SIG-M5 (cell line): ENCODE results near the gene ATG16L1.

ENCODE experiments used
- DNase-seq: peaks from one replicate; lab custom pipeline; 2025; lab: John Stamatoyannopoulos, UW

Gene ATG16L1

DNA sequence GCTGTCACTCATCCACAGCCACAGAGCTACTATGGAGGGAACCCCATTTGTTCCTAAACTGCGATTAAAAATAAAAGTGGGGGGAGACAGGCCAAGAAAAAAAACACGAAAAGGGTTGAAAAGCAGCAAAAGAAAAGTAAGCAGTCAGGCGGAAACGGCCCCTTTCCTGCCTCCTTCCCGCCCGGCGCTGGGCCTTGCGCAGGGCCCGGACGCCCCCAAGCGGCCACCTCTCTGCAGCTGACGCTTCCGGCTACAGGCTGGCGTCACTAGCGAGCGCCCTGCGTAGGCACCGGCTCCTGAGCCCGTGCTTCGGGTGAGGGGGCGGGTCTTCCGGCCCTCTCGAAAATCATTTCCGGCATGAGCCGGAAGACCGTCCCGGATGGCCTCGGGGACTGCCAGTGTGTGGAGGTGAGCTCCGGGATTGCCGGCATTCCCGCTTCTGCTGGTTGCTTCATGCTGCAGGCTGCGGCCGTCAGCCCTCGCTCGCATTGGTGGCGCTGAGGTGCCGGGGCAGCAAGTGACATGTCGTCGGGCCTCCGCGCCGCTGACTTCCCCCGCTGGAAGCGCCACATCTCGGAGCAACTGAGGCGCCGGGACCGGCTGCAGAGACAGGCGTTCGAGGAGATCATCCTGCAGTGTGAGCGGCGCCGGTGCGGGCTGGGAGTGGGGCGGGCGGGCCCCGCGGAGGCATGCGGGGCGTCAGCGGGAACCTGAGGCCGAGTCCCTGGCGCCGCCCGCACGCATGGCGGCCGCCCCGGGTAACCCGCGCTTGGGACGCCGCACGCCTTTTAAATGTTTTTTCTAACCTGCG is at the start of gene ATG16L1:
TSS of gene ATG16L1 (plus strand) at position 368 of the 811 bp plus-strand sequence. CDS start at position 523, 155 bp downstream.
- peak; percentile 87 for DNase-seq

DNA sequence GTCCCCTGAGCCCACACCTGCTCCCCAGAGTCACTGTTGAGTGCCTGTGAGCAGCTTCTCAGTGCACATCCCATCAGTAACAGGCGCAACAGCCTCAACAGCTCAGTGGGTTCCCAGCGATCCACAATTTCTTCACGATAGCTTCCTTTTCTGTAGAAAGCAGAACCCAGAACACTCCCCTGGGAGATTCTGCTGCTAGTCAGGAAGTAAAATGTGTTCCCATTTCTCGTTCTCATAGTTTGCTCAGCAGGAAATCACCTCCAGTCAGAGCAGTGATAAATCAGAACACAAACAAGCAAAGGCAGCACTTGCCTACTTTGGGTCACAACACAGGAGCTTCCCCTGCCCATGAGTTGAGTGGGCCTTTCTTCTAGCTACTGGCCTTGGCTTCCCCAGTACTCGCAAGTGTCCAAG is 48.9 kb upstream of the ATG16L1 start:
- no peak for DNase-seq

DNA sequence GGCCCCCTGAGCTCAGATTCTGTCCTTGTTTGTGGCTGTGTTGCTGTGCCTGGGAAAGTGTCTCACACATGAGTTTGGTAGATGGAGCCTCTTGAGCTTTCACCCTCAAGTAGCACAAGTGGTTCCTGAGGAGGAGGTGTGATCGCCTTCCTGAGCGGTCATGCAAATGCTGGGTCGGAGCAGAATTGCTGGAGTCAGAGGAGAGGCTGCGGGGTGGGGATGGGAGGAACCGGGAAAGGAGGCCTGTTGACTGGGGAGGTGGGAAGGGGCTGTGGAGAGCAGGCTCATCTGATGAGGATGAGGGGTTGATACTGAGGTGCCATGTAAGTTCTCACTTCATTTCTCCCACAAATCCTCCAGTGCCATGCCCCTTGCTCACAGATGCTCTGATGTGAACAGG is 48.4 kb upstream of the ATG16L1 start:
- DNase-seq = no peak

DNA sequence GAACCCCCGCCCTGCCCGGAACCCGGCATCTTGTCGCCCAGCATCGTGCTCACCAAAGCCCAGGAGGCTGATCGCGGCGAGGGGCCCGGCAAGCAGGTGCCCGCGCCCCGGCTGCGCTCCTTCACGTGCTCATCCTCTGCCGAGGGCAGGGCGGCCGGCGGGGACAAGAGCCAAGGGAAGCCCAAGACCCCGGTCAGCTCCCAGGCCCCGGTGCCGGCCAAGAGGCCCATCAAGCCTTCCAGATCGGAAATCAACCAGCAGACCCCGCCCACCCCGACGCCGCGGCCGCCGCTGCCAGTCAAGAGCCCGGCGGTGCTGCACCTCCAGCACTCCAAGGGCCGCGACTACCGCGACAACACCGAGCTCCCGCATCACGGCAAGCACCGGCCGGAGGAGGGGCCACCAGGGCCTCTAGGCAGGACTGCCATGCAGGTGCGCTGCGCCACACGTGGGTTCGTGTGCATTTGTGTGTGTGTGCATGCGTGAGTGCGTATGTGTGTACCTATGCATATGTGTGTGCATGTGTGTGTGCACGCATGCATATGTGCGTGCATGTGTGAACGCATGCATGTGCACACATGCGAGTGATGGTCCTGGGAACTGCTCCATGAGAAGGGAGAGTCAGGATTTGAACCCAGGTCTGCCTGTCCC is 47.1 kb upstream of the ATG16L1 start:
- no peak for DNase-seq

DNA sequence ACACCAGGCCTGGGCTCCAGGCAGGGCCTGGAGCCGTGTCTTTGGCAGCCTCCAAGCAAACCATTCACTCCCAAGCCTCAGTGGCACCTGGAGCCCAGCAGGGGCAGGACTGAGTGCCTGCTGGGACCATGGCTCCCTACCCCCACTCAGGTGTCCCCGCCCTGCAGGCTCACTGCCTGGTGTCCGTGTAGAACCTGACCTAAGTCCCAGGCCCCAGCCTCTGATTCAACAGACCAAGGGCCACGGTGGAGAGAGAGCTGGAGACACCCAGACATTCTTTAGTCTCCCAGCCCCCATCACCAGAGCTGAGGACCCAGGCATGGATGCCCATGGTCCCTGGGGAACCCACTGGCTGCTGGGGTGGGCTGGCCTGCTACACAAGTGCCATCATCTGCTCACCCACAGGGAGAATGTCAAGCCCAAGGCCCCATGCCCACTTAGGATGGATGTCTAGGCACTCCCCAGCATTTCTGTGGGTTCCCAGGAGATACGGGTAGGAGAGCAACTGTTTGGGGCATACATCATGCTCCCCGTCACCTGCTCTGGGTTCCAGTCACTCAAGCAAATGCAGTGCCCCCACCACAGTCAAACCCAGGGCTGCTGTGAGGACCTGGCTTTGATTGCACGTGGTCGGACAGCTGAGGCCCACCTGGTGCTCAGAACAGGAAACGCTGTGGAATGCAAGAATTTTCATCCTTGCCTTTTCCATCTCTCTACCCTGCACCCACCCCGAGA is 42.9 kb upstream of the ATG16L1 start:
- DNase-seq = no peak

DNA sequence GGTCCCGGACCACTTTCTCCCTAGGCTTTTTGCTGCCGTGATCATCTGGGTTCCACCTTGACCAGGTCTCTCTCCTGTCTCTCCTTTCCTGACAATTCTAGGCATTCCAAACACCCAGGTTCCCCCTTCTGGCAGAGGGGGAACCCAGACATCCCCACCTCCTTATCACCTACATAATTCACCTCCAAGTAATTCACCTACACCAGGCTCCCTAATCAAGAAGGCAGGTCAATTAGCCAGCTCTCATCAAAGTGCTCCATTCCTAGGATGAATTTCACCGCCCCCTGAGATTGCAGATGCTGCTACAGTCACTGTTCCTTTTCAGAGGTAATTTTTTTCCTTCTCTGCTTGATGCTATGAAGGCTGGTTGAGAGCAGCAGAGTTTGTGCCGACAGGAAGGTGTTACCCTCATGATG is 42.3 kb upstream of the ATG16L1 start:
- no peak for DNase-seq

DNA sequence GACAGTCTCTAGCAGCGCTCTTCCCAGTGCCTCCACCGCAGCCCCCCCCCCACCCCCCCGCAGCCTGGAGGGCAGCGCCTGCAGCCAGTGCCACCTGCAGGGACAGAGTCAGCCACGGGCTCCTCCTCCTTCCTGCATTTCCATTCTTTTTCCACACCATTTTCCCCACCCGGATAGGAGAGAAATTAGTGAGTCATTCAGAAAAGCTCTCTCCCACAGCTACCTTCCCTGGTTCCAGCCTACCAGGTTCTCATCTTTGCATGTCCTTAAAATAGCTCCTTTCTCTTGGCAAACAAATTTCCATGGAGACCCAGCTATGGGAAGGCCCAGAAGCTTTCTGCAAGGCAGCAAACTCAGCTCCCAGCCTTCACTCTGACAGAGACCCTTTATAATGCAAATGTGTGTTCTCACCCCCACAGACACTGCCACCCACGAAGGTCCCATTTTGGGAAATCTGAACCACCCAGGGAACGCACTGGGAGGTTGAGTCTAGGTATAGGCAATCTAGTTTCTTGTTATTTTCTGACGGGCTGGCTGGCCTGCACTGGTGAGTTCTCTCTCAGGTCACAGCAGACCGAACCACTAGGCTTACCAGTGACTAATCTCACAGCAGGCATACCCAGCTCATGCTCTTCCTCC is 41.8 kb upstream of the ATG16L1 start:
- DNase-seq = no peak

DNA sequence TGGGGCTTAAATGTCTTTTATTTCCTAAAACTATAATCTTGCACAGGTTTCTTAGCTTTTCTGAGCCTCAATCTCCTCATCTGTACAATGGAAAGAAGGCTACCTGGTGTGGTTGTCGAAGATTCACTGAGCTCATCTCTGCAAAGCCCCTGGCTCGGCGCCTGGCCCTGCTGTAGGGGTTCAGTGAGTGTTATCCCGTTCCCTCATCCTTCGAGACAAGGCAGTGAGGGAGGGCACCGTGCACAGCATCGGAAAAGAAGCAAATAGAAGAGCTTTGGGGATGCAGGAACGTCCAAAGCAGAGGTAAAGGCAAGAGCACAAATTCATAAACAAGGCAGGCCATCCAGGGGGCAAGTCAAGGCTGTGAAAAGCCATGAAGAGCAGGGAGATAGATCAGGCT is 41.2 kb upstream of the ATG16L1 start:
- no peak for DNase-seq

DNA sequence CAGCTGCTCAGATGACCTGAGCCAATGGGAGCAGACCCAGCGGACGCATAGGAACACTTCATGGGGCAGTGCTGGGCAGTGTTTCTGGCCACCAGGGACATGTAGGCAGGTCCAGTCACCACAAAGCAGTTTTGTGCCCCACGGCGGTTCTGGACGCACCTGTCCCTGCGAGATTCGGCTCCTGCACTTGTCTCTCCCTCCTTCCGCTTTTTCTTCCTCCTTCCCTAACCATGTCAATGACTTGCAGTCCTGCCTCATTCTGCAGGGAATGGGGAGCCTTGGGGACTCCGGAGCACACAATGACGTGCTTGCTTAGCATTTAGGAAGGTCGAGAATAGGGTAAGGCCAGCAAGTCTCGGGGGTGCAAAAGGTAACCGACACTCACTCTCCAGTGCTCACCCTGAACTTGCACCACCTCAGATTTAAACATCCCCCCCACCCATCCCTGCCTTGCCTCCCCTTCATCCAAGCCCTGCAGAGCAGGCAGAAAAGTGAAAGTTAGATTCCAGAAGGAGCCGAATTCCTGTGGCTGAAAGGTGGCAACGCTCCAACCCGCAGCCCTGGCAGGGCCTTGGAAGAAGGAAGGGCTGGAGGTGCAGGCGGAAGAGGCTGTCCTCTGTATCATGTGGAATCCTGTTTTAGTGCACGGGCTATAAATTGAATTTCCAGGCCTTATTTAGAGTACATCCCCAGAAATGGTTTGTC is 40.5 kb upstream of the ATG16L1 start:
- no peak for DNase-seq

DNA sequence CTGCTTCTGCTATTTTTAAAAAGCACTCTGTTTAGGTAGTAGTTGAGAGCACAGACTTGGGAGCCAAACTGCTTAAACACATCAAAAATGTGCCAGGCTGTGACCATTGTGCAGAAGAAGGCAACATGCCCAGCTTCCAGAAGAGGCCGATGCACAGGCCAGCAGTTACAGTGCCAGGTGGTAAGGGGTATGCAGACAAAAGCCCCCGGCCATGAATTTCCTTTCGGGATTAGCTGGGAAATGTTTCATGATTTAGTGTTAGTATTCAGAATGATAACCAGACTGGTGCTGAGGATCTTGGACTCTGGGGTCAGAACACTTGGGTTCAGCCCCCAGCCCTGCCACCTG is 40.0 kb upstream of the ATG16L1 start:
- no peak for DNase-seq

DNA sequence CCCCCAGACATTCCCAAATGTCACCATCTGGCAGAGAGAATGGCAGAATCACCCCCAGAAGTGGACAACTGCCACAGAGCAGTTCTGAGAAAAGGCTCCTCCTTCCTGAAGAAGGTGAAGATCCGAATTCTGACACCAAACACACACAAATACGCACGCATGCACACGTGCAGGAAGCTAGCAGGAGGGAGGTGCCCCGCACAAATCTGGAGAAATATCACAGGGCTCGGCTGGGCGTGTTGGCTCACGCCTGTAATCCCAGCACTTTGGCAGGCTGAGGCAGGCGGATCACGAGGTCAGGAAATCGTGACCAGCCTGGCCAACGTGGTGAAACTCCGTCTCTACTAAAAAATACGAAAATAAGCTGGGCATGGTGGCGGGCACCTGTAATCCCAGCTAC is 38.5 kb upstream of the ATG16L1 start:
- no peak for DNase-seq

DNA sequence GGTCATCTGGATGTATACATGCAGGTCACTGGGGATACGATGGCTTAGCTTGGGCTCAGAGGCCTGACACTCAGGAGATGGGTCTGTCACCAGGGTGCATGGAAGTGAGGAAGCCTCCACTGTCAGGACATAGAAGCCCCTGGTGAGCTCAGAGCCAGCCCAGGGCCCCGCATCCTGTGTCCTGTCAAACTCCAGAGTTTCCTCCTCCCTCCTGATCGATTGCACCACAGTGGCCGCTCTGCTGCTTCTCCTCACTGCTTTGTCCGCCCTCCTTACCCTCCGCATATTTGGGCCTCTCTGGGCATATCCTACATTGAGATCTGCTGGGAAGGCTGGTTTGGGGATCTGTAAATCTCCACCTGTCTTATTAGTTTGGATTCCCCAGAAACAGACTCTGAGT is 37.5 kb upstream of the ATG16L1 start:
- DNase-seq = no peak

DNA sequence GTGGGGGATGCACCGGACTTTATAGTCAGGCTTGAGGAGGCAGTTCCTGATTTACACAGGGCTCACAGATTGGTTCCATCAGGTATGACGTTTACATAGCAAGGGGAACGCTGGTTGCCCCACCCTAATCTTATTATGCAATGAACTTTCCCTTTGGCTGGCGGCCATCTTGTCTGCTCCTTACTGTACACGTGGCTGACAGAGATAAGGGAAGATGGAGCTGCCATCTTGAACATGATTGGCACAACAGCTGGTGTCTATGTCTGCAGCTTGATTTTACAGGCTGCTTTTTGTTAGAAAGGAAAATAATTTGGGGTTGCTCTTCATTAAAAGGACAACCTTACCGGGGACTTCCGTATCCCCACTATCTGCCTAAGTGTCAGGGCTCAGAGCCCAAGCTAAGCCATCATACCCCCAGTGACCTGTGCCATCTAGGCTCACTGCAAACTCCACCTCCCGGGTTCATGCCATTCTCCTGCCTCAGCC is 33.5 kb upstream of the ATG16L1 start:
- no peak for DNase-seq

DNA sequence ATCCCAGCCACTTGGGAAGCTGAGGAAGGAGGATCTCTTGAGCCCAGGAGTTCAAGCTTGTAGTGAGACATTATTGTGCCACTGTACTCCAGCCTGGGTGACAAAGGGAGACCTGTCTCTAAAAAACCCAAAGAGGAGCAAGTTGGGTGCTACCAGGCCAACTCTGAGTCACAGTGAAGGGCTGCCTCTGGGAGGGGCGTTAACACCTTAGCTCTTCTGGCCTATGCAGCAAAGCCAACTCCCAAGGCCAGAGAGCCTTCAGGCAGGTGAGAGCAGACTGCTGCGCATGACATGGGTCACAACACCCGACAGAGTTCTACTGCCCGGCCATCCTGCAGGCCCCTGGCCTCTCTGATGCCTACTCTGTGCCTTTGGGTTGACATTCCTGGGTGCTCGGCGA is 32.6 kb upstream of the ATG16L1 start:
- DNase-seq = no peak

DNA sequence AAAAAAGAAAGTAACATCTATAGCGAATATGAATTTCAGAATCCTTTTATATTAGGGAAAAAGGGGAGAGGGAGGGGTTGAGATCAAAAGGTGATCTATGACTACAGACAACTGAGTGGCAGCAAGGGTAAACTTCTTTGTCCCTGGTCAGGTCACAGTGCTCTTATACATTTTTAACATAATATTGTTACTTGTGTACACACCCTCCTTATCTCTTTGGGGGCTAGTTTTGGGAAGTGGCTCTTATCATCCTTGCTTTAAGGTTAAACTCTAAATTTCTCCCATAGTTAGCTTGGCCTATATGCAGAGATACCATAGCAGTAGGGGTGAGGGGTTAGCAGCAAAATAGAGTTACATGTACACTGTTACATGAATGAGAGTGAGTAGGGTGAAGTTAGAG is 31.6 kb upstream of the ATG16L1 start:
- no peak for DNase-seq

DNA sequence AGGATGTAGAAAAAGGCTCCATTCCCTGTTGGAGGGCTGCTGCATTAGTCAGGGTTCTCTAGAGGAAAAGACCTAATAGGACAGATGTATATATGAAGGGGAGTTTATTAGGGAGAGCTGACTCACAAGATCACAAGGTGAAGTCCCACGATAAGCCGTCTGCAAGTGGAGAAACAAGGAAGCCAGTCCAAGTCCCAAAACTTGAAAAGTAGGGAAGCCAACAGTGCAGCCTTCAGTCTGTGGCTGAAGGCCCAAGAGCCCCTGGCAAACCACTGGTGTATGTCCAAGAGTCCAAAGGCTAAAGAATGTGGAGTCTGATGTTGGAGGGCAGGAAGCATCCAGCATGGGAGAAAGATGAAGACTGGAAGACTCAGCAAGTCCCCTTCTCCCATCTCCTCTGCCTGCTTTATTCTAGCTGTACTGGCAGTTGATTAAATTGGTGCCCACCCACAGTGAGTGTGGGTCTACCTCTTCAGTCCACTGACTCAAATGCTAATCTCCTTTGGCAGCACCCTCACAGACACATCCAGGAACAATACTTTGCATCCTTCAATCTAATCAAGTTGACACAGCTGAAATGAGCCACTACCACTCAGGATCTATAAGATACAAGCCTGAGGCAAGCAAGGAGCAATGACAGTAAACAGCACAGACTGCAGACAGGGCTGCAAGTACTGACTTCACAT is 30.0 kb upstream of the ATG16L1 start:
- DNase-seq = no peak

DNA sequence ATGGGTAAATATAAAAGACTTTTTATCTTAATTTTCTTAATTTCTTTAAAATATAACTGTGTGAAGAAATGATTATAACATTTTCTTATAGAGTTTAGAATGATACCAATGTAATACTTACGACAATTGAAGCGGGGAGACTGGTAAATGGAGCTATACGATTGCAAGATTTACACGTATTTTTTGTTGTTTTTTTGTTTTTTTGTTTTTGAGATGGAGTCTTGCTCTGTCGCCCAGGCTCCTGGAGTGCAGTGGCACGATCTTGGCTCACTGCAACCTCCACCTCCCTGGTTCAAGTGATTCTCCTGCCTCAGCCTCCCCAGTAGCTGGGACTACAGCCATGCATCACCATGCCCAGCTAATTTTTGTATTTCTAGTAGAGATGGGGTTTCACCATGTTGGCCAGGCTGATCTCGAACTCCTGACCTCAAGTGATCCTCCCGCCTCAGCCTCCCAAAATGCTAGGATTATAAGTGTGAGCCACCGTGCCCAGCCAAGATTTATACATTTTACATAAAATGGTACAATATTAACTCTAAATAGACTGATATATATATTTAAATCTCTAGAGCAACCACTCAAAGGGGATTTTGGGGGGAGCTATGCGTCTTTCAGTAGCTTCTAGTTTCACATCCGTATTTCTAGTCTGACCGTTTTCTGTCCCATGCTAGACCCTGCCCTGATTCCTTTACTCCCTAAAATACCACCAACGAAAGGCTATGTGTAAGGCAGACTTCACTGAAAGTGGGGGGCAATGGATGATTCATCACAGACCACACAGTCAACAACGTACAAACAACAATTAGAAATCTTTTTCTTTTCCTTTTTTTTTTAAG is 28.2 kb upstream of the ATG16L1 start:
- DNase-seq = peak; percentile 71

DNA sequence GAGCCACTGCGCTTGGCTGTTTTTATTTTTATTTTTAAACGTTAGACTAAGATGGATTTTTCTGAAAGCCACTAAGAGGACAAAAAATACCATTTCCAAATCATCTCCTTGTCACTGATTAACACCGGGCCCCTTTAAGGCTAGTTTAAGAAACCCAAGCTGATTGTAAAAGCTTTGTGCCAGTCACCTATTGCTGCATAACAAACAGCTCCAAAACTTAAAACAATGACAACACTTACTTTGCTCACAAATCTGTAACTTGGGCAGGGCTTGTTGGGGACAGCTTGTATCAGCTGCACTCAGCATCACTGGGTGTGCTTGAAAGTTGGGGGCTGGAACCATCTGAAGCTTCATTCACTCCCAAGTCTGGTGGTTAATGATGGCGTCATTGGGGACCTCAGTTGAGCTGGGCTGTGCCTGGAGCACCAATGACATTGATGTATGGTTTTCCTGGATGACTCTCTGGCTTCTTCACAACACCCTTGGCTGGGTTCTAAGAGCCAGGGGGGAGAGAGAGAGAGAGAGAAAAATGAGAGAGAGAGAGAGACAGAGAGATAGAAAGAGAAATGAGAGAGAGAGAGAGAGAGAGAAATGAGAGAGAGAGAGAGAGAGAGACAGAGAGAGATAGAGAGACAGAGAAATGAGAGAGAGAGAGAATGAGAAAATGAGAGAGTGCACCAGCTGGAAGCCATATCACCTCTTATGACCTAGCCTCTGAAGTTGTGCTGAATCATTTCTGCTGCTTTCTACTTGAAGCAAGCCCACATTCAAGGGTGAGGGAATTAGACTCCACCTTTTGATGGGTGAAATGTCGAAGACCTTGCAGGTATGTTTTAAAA is 26.0 kb upstream of the ATG16L1 start:
- DNase-seq = no peak

DNA sequence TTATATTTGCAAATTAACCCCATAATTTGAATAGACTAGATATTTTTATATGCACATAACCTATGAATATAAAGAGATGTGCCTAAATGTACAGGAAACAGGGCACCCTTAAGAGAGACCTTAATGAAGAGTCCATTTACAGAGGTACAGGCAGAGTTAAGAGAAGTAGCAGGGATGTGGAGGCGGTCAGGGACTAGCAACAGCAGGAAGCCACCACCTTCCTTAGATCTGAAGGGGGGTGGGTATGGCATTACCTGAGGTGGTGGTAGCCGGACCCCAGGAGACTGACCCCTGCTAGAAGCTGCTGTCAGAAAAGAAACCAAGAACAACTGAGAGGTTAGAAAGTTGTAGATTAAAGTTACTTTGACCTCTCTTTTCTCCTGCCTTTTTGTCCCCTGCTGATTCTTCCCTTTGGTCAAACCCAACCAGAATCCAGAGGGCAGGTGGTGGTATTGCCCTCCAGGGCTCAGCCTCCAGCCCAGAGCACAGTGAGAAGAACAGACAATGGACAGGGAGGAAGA is 24.9 kb upstream of the ATG16L1 start:
- DNase-seq = no peak
